Mucosa of stomach (tissue), 1 donor: ENCODE data around the gene FHL1.

ENCODE experiments used
- H3K27me3 ChIP-seq: one replicate; pipeline ENCODE4 v1.7.0; 2013; ENCODE audit warnings: mild to moderate bottlenecking, low read length; ENCODE audit not compliant: control insufficient read depth, insufficient read depth
- H3K36me3 ChIP-seq: one replicate; pipeline ENCODE4 v1.7.0; 2013; ENCODE audit warnings: low read length; ENCODE audit not compliant: control insufficient read depth, insufficient read depth
- H3K4me1 ChIP-seq: one replicate; pipeline ENCODE4 v1.7.0; 2013; ENCODE audit warnings: mild to moderate bottlenecking, low read length; ENCODE audit not compliant: control insufficient read depth, insufficient read depth
- H3K4me3 ChIP-seq: one replicate; pipeline ENCODE4 v1.7.0; 2013; ENCODE audit warnings: low read length
- H3K9ac ChIP-seq: one replicate; pipeline ENCODE4 v1.7.0; 2013; ENCODE audit warnings: mild to moderate bottlenecking, low read length, moderate library complexity
- H3K9me3 ChIP-seq: one replicate; pipeline ENCODE4 v1.7.0; 2013; ENCODE audit warnings: mild to moderate bottlenecking, low read length, moderate library complexity; ENCODE audit not compliant: control insufficient read depth
- donor health status: Pancreatic carcinoma.

FHL1 gene

DNA sequence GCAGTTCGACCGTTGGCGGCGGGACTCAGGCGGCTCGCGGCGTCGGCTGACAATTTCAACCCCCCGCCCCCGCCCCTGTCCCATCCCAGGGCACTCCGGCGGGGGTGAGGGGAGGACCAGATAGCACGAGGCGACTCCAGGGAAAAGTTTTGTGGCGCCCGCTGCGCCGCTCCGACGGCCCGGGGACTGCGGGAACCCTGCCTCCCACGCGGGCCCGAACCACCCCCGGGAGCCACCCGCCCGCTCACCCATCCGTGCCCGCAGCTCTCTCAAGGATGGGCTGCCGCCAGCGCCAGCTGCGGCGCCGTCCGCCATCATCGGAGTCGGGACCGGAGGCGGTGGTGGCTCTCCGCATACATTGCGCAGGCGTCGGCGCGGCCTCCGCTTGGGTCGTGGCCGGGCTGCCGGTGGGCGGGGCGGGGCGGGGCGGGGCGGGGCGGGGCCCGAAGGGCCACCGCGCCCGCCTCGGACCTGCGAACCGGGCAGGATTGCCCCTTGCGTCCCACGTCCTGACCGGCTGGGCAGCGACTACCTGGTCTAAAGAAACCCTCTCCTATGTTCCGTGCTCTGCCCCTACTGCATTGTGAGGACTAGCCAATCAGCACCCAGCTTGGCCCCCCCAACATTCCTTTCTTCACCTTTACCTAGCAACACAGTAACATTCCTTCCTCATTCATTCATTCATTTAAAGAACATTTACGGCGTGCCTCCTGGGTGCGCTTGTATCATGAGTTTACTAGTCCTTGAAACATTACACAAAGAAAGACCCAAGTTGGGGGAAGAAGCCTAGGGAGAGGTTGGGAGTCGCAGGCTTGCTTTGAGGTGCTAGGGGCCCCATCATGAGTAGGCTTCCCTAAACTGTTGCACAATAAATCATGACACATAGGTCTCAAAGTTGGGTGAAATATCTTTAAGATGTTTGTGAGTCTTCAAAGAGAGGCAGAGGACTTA is 104.0 kb downstream of the FHL1 start, which contains the start of gene MAP7D3:
Gene MAP7D3, minus strand, starts transcription at position 360 of the 951 bp plus-strand sequence. Its CDS starts 42 bp downstream, at position 318.
- Histone ChIP-seq H3K9me3 (no peaks in the 10 kb centered on the region), H3K27me3 (no peaks in the 10 kb centered on the region), H3K9ac (peak within 1 kb of the TSS; percentile 39), H3K36me3 (no peaks in the 10 kb centered on the region), H3K4me1 (no peaks in the 10 kb centered on the region), H3K4me3 (no peak within 1 kb of the TSS)

DNA sequence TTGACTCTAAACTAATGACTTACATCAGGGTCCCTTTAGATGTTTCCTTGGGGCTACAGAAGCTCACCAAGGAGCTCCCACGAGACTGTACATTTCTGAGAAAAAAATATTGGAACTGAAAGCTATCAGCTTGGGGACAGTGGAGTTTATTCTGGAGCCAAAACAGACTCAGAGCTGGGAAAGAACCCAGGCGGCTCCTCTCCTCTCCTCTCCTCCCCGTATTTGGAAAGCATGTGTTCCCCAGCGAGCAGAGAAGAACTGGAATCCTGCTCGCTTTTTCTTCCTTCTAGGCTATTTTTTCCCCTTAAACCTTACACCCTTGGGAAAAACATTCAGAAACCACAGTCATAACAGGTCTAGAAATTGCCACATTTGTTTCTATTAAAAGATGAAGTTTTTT is 108.2 kb downstream of the FHL1 start:
- no peaks in the 10 kb centered on the region for H3K36me3 ChIP-seq
- no peaks in the 10 kb centered on the region for H3K9me3 ChIP-seq
- H3K9ac ChIP-seq, result no peak overlapping the region
- H3K27me3 ChIP-seq, result no peaks in the 10 kb centered on the region
- H3K4me3 ChIP-seq, result no peak overlapping the region
- no peaks in the 10 kb centered on the region for H3K4me1 ChIP-seq

DNA sequence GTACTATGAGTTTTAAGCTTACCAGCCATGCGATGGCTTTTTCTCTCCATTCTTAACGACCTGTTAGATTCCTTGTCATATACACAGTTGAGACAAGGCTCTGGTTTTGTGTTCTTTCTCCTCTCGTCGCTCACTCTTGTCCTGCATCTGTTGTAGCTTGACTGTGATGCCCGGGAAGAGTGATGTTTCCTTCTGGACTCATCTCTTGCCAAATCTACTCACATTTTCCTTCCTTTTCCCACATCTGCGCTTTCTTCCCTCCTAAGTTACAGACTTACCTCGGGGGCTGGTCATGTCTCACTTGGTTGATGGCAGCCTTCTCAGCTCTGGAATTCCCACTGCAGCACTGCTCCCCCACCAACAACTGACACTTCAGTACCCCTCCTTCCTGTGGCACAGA is 108.7 kb downstream of the FHL1 start:
- Histone ChIP-seq H3K4me1 (no peaks in the 10 kb centered on the region), H3K4me3 (no peak overlapping the region), H3K27me3 (no peaks in the 10 kb centered on the region), H3K9me3 (no peaks in the 10 kb centered on the region), H3K36me3 (no peaks in the 10 kb centered on the region), H3K9ac (no peak overlapping the region)

DNA sequence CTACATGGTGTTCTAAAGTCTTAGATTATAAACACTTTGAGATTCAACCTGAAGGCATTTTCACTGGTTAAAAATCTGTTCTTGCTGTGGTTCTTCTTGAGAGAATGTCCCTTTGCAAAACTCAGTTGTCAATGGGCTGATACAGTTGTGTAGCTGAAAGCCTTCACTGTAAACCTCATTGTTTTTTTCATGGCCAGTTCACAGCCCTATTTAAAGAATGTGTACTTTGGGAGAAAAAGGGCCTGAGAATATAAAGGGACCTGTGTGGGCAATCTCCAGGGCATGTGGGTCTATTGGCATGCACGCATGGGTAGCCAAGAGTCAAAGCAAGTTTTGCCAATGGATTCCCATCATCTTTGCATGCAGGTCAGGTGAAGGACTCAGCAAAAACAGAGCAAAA is 111.6 kb downstream of the FHL1 start:
- H3K36me3 ChIP-seq, result no peaks in the 10 kb centered on the region
- H3K9ac ChIP-seq, result no peak overlapping the region
- no peaks in the 10 kb centered on the region for H3K9me3 ChIP-seq
- H3K27me3 ChIP-seq, result no peaks in the 10 kb centered on the region
- H3K4me1 ChIP-seq, result no peaks in the 10 kb centered on the region
- no peak overlapping the region for H3K4me3 ChIP-seq

DNA sequence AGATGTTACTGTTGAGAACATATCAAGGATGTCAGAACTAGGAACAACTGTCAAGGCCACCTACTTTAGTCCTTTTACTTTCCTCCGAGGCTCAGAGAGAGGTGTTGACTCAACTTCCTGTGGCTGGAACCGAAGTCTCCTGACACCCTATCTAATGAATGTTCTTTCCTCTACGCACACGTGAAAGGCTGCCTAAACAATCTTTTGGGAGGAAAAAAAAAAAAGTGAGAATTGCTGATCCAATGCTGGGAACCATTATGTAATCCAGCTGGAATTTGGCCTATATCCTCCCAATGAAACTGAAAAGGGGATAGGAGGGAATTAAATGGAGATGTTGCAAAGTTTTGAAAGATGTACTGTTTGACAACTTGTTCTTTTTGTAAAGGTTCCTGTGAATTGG is 112.2 kb downstream of the FHL1 start:
- Histone ChIP-seq H3K9ac (no peak overlapping the region), H3K4me3 (no peak overlapping the region), H3K36me3 (no peaks in the 10 kb centered on the region), H3K4me1 (no peaks in the 10 kb centered on the region), H3K27me3 (no peaks in the 10 kb centered on the region), H3K9me3 (no peaks in the 10 kb centered on the region)

DNA sequence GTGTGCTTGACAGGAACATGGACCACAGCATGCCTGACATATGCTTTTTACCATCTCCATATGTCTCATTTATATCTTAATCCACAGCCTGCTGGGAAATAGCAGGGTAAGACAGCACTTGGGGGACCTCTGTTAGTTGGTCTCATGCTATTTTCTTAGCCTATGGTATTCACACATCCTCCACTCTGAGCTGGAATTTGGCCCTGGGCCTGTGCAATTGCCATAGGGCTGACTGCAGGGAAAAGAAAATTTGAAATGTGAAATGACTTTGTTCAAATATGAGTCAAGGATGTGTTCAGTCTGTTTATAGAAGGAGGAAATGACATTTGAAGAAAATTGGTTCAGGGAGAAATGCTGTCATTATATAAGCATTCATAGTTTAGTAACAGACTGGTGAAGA is 113.4 kb downstream of the FHL1 start:
- Histone ChIP-seq H3K36me3 (no peaks in the 10 kb centered on the region), H3K9me3 (no peaks in the 10 kb centered on the region), H3K27me3 (no peaks in the 10 kb centered on the region), H3K4me3 (no peak overlapping the region), H3K4me1 (no peaks in the 10 kb centered on the region), H3K9ac (no peak overlapping the region)
